NCI-H2029 treated with DMSO at 0.1 percent for 48 hours (cell line): ENCODE measurements around the gene PPP1R9A.

Experiments
- DNase-seq: peaks from one replicate; lab custom pipeline; 2025; lab: John Stamatoyannopoulos, UW

Gene PPP1R9A

DNA sequence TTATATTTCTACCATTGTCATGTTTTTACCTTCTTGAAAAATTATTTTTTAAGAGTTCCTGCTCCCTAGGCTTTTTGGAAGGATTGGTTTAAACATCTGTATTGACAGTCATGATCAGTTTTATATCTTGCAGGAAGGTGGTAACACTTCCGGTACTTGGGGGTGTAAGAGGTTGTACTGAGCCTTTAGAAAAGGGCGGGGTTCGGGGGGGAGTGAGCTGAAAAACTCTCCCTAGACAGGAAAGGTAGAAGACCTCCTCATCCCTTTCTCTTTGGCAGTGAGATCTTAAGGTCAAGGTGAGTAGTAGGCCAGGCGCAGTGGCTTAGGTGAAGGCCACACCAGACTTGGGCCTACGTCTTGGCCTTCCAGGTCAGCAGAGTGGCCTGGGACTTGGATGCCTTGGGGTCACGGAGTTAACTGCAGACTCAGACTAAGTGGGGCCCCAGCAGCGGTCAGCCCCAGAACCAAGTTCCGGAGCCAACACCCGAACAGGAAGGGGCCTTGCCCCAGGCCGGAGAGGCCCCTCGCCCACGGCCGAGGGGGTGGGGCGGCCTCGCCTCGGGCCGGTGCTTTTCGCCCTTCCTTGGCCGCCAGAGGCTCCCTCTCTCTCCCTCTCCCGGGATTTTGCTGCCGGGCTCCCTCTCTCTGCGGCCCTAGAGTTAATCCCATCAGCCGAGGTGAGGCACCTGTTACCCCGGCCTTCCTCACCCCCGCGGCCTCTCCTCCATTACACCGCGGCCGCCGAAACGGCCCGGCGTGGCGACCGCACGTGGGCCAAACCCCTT is at the start of gene PPP1R9A:
TSS of gene PPP1R9A (plus strand) at position 569 of the 785 bp plus-strand sequence. CDS start 2,520 bp downstream, outside the sequence.
- DNase-seq, result peak; percentile 2

DNA sequence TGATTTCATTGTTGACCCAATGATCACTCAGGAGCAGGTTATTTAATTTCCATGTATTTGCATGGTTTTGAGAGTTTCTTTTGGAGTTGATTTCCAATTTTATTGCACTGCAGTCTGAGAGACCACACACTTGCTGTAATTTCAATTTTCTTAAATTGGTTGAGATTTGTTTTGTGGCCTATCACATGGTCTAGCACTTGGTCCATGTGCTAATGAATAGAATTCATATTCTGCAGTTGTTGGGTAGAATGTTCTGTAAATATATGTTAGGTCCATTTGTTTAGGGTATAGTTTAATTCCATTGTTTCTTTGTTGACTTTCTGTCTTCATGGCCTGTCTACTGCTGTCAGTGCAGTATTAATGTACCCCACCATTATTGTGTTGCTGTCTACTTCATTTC is 36.3 kb upstream of the PPP1R9A start:
- no peak for DNase-seq

DNA sequence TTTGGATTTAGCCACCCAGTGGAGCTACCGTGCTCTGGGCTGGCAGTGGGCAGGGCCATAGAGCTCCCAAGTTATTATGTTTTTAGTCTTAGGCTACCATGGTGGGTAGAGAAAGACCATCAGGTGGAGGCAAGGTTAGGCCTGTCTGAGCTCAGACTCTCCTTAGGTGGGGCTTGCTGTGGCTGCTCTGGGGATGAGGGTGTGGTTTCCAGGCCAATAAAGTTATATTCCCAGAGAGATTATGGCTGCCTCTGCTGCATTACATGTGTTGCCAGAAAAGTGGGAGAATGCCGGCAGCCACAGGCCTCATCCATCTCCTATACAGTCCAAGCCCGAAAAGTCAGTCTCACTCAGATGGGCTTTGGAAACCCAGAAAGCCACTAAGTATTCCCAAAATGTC is 34.2 kb upstream of the PPP1R9A start:
- no peak for DNase-seq

DNA sequence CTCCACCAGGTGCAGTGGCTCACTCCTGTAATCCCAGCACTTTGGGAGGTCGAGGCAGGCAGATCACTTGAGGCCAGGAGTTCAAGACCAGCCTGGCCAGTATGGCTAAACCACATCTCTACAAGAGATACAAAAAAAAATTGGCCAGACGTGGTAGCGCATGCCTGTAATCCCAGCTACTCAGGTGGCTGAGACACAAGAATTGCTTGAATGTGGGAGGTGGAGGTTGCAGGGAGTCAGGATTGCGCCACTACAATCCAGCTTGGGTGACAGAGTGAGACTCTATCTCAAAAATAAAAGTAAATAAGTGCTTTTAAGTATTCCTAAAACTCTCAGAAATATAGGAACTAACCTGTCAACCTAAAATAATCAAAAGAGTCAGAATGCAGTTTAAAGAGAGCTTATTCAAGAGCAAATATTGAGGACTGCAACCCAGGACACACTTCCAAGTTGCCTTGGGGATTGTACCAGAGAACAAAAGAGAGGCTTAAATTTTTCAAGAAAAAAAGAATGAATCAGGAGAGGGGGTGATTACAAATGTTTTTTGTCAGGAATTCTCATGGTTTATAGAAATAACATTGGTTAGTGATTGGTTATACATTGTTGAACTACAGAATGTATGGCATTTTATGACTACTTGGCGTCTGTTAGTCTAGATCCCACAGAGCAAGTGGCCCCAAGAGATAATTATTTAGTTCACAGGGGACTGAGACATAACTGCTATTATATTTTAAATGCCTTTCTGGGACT is 33.2 kb upstream of the PPP1R9A start:
- no peak for DNase-seq

DNA sequence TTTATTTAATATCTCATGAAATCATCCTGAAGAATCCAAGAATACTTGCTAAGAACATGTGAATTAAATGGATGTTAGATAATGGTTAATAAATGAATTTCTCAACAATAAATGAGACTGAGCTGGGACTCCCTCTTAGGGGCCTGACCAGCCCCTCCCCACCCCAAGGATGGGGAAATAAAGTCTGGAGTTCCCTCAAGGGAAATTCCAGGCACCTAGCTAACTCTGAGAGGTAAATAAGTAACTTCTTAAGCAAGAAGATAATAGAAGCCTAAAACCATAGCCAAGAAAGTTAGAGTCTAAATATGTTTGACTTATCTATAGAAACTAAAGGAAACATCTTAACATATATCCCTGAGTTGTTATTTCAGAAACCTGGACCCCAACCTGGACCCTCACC is 32.2 kb upstream of the PPP1R9A start:
- DNase-seq, result no peak

DNA sequence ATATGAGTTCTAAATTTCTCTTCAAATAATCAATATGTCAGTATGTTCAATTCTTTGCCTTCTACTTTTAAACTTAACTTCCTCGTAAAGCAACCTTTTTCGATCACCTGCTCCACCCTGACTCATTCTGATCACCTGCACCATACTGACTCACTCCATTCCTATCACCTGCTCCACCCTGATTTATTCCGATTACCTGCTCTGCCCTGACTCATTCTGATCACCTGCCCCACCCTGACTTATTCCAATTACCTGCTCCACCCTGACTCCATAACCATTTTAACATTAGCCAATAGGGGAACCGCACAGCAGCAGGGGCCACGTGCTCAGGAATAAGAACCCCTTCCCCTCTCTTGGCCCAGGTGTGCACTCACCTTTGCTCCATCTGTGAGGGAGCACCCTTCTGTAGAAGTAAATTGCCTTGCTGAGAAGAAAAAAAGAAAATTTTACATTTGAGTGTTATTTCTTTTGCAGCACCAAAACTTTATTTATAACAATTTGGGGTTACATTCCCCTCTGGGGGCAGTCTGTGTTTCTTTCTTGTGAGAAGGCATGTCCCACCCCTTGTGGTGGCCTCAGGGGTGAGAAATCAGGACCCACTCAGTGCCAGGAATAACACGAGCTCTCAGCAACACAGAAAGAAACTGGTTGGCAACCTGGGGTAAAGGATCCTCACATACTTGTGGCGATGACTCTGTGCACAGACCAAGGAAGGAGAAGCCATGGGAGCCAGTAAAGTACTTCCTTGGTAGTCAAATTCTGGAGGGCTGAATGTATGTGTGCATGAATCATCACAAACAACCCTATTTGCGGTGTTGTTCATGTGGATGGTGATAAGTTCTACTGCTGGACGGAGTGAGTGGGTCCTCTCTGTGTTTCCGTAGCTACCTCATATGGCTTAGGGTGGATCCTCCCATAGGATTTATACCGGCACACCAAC is 29.4 kb upstream of the PPP1R9A start:
- no peak for DNase-seq

DNA sequence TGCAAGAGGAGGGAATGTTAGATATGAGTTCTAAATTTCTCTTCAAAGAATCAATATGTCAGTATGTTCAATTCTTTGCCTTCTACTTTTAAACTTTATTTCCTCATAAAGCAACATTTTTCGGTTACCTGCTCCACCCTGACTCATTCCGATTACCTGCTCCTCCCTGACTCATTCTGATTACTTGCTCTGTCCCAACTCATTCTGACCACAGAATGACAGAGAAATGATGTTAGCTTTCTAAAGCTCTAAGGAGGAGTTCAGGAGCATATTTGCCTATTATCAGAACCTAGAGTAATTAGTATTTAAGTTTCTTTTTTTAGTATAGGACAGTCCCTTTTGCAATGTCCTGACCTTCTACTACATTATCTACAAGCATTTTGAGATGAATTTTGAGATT is 24.5 kb upstream of the PPP1R9A start:
- no peak for DNase-seq

DNA sequence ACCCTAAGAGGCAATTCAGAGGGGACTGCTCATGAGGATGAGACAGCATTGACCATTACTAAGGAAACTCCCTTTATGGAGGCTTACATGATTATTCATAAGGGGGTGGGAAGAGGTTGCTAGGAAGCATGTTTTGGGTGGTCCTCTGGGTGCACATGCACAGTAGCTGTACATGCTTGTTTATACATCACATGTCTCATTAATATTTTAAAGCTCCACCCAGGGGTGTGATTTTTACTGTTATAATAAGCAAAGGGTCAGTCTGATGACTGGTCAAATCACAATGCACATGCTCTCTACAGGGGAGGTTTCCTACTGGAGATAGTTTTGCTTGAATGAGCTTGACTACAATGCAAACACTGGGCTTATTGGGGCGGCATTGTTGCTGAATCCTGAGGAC is 23.8 kb upstream of the PPP1R9A start:
- DNase-seq, result no peak

DNA sequence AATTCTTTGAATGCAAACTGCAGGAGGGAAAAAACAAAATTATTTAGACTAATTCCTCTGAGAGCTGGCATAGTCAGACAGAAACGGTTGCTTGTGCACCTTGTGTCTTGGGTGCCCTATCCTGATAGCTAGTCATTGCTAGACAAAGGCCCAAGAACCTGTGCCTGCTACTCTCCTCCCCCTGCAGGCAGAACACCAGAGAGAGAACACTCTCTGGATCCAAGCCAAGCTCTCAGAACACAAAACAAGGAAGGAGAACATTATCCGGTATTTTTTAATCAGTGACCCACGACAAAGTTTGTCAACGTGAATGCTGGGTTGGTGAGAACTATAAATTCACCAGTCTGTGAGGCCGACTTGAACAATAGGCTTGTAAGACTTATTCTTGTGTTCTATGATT is 18.8 kb upstream of the PPP1R9A start:
- peak; percentile 70 for DNase-seq

DNA sequence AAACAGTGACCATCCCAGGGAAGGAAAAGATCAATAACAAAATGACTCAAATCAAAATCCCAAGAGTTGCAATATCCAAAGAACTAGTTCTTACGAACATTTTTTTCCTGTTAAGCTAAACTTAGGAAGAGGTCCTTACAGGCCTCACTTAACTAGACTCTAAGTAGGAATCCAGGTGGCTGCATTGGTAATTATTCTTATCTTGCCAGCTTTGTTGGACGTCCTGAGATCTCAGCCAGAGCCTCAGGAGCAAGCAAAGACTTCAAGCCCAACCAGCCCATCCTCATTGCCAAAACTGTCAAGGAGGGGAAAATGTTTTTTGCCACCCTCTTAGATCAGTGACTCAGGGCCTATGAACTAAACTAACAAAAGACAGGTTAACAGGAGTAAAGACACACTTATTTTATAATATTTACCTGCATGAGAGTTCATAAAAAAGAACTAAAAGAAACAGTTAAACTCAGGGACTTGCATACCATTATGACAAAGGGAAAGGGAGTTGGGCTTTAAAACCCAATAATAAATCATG is 18.3 kb upstream of the PPP1R9A start:
- DNase-seq, result no peak

DNA sequence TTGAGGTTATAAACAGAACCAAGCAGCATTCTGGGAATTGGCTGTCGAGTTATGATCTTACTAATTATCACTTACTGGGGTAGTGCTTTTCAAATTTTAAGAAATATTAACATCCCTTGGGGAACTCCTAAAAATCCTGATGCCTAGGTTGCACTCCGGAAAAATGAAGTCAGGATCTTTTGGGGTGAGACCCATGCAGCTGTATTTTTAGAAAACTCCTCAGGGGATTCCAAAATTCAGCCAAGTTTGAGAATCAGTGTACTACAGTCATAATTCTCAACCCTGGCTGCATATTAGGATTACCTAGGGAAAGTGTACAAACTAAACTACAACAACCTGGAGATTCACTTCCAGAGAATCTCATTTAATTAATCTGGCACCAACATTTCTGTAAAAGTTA is 17.2 kb upstream of the PPP1R9A start:
- DNase-seq, result no peak

DNA sequence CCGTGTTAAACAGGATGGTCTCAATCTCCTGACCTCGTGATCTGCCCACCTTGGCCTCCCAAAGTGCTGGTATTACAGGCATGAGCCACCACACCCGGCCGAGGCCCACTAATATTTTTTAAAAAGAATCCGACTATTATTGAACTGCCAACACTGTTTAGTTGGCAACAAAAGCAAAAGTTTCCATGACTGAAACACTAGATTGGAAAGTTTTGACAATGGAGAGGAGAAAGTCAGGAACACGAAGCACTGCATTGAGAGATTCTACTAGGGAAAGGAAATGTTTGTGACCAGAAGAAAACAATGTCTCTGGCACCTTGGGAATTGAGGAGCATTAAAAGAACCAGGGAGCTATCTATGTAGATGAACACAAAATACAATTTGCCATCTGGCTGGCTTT is 13.7 kb upstream of the PPP1R9A start:
- no peak for DNase-seq

DNA sequence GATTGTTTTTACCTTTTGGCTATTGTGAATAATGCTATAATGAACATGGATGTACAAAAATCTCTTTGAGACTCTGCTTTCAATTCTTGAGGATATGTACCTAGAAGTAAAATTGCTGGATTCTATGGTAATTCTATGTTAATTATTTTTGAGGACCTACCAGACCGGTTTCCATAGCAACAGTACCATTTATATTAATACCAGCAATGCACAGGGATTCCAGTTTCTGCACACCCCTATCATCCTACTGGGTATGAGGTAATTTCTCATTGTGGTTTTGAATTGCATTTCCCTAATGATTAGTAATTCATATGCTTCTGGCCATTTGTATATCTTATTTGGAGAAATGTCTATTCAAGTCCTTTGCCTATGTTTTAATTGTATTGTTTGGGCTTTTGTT is 9.9 kb upstream of the PPP1R9A start:
- DNase-seq, result no peak

DNA sequence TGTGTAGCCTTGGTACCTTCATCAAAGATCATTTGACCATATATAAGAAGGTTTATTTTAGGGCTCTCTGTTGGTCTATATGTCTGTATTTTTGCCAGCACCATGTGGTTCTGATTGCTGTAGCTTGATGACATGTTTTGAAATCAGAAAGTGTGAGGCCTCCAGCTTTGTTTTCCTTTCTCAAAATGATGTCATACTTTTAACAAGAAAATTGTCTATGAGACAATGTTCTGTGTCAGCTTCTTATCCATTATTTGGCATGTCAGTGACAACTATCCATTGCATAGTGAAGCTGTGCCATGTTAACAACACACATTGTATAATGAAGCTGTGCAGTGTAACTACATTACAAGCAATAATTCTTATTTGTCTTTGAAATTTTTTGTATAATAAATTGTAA is 9.1 kb upstream of the PPP1R9A start:
- no peak for DNase-seq

DNA sequence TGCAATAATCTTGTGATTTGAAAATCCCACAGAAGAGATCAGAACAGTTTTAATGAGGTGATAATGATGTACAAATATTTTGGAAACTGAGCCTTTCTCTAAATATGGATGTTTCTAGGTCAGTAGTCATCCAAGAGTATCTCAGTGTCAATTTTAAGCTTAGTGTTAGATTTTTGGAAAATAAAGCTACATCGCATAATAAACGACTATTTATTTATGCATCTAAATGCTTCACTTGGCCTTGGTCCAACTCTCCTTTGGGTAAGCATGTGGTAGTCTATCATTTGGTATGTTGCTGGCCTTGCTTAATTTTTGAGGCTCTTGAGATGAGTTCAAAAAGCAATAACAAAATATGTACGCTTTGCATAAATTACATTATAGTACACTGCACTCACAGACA is 5.4 kb upstream of the PPP1R9A start:
- DNase-seq, result no peak

DNA sequence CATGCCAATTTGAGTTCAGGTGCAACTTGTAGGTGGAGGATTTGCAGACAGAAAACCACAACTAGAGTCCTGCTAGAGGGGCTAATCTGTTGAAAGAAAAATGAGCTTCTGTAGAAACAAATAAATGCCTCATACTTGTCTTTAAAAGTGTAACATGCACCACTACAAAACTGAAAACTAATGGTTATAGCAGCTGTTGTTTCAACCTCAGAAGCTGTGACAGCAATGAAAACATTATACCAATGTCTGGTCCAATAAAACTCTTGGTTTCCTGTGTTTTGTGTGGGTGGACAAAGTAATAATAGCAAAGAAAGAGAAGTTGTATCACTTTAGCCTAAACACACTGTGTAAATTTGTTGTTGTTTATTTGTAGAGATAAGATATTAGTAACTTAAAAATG is 3.4 kb upstream of the PPP1R9A start:
- no peak for DNase-seq

DNA sequence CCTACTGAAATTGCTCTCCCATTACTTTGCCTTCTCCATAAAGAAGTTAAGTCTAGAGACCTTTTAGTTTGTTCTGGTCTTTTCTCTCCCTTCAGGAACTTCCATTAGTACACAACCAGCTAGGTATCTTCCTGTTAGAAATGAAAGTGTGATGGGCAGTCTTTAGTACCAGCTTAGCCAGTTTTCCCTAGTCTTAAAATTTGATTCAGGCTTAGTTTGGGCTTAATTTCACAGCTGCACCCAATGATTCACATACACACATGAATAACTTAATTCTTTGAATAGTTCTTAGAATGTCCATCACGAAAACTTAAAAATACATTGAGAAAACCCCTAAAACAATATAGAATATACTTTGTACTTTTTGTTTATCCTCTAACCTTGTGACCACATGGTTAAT is 2.4 kb upstream of the PPP1R9A start:
- DNase-seq, result no peak

DNA sequence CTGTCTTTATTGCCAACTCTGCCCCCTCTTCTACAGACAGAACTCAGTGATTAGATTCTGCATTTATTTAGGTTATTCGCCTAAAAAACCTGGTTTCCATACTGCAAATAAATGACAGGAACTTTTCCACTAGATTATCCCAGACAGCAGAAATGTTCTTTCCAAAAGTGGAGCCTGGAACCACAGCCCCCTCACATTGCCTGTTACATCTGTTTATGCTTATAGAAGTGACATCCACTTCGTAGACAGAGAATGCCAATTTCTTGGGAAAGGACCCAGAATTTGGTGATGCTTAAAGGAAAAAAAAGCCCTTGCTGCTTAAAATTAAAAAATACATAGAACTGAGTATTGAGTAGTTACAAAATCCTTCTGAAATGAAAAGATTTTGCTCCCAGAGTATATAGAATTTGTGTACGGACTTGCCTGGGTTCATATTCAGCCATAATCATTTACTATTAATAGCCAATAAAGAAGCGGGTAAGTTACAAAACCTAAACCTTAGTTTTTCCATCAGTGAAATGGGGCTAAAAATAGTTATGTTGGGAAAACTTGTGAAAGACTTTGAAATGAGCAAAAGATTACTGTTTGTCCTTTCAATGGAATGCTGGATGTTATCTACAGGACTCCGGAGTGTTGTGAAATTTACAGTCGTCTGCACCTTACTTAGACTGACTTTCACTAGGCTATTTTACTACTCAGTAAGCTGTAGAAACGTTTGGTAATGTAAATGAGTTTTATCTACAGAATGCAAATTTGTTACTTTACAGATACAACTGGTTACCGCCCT is 1.1 kb upstream of the PPP1R9A start:
- DNase-seq, result no peak

DNA sequence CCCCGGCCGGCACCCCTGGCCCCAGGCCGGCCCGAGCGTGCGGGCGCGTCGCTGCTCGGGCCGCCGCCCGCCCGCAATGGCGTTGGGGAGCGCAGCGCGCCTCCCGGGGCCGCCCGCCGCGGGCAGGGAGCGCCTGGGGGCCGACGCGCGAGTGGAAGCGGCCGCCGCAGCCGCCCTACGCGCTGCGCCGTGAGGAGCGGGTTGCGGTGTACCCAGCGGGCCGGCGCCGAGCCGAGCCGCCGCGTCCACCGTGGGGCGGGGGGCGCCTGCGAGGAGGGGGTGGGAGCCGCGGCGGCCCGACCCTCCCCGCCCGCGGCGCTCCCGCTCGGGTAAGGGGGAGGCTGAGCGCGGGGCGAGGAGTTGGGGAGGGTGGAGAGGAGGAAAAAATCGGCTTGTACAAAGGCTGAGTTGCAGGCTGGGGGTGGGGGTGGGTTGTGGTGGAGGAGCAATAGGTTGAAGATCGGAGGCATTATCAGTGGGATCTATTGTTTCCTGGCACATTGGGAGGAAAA is 473 bp downstream of the PPP1R9A start:
- DNase-seq, result no peak

DNA sequence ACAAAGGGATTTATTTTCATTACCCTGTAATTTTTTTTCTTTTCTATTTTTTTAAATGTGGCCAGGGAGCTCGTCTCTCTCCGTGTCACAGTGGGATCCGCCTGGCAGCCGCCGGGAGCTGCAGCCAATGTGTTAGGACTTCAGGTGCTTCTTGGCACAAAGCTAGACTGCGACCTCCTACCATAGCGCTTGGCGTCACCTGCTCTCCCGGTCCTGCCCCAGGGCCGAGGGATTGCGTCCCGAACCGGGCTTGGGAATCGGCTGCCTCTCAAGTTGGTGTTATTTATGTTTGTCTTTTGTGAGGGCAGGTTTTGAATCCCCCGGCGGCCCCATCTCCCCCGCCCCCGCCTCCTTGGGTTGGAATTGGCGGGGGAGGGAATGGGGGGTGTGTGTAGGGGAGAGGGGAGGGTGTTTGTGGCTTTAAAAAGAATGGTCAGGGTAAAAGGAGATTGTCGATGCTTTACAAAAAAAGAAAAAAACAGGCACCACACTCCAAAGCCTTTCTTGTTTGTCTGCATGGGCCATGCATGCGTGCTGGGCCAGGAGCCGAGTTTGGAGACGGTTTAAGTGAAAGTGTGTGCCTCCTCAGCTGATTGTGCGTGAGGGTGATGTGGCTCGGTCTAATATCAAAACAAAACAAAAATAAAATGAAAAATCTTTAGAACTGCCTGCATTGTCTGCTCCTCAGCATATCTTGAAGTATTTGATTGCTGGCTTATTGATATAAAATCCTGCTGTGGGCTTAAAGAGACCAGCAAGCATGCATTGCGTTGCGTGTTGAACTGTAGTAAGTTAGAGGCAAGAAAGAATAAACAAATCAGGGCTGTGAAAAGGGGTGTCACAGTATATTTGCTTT is 1.2 kb downstream of the PPP1R9A start:
- DNase-seq, result peak; percentile 71
